WTC11 (cell line): ENCODE data around the gene STYXL2. TPM values are rescaled to one million over a fixed set of nuclear protein-coding genes. Genes with fewer than 3 reads are reported as not detected.

Experiments used
- ATAC-seq: fragments of 200-7000 bp; cut with Tn5 transposase; 2 replicates; pipeline ENCODE4 v1.10.0; 2021; ENCODE audit warnings: mild to moderate bottlenecking, moderate library complexity
- CTCF ChIA-PET: fragments of 300-600 bp; sonication (Branson Sonifier 250); formaldehyde crosslinking; loops from one replicate; lab custom pipeline; 2021; ENCODE audit warnings: antibody characterized with exemption; lab: Charles Lee
- POLR2A ChIA-PET: fragments of 350-600 bp; sonication (Branson Sonifier 250); formaldehyde crosslinking; loops from one replicate; lab custom pipeline; 2021; ENCODE audit warnings: antibody characterized with exemption; lab: Charles Lee
- DNase-seq: peaks from one replicate; pipeline ENCODE4 v3.0.0; 2021; ENCODE audit warnings: low spot score
- H3K27ac Mint-ChIP-seq: 2 replicates; pipeline ENCODE4 v1.8.0; 2021; ENCODE audit warnings: mixed read lengths
- H3K27me3 Mint-ChIP-seq: 2 replicates; pipeline ENCODE4 v1.8.0; 2021; ENCODE audit warnings: low read depth, mild to moderate bottlenecking, moderate library complexity, mixed read lengths
- H3K36me3 Mint-ChIP-seq: 2 replicates; pipeline ENCODE4 v1.8.0; 2021; ENCODE audit warnings: mixed read lengths
- H3K4me1 Mint-ChIP-seq: 2 replicates; pipeline ENCODE4 v1.8.0; 2022; ENCODE audit warnings: mixed read lengths
- H3K4me3 Mint-ChIP-seq: 2 replicates; pipeline ENCODE4 v1.8.0; 2021; ENCODE audit warnings: mild to moderate bottlenecking, moderate library complexity, mixed read lengths
- H3K9me3 Mint-ChIP-seq: 2 replicates; pipeline ENCODE4 v1.8.0; 2021; ENCODE audit warnings: mixed read lengths
- AR ChIP-seq: fragments of 250-450 bp; sonication (Bioruptor Pico); IDR thresholded peaks from 2 replicates; pipeline ENCODE4 v1.9.0; 2021; ENCODE audit warnings: mild to moderate bottlenecking
- CTCF ChIP-seq: fragments of 200-600 bp; IDR thresholded peaks from 2 replicates; pipeline ENCODE4 v1.8.0; 2022; ENCODE audit warnings: antibody characterized with exemption
- ELF4 ChIP-seq: sonication (generic); formaldehyde crosslinking; IDR thresholded peaks from 2 replicates; pipeline ENCODE4 v1.8.1; 2022; ENCODE audit warnings: low read depth, mild to moderate bottlenecking, moderate library complexity, missing genetic modification reagents
- GTF2I ChIP-seq: fragments of 250-450 bp; sonication (Bioruptor Pico); conservative IDR thresholded peaks from 2 replicates; pipeline ENCODE4 v1.4.0; 2021; ENCODE audit warnings: mild to moderate bottlenecking
- NR1H2 ChIP-seq: sonication (generic); formaldehyde crosslinking; IDR thresholded peaks from 2 replicates; pipeline ENCODE4 v1.9.0; 2021; ENCODE audit warnings: mild to moderate bottlenecking, moderate library complexity, missing genetic modification reagents
- NR3C1 ChIP-seq: sonication (generic); formaldehyde crosslinking; conservative IDR thresholded peaks from 2 replicates; pipeline ENCODE4 v1.8.1; 2023; ENCODE audit warnings: low read depth, mild to moderate bottlenecking, missing genetic modification reagents
- OVOL2 ChIP-seq: fragments of 250-450 bp; sonication (Bioruptor Pico); IDR thresholded peaks from 2 replicates; pipeline ENCODE4 v1.9.0; 2021; ENCODE audit warnings: mild to moderate bottlenecking, borderline replicate concordance
- PRDM15 ChIP-seq: sonication (generic); formaldehyde crosslinking; IDR thresholded peaks from 2 replicates; pipeline ENCODE4 v1.8.0; 2022; ENCODE audit warnings: missing genetic modification reagents
- ZNF121 ChIP-seq: sonication (generic); formaldehyde crosslinking; IDR thresholded peaks from 2 replicates; pipeline ENCODE4 v1.8.0; 2023; ENCODE audit warnings: missing genetic modification reagents
- ZNF138 ChIP-seq: sonication (generic); formaldehyde crosslinking; conservative IDR thresholded peaks from 2 replicates; pipeline ENCODE4 v1.8.1; 2022; ENCODE audit warnings: mild to moderate bottlenecking, moderate library complexity, missing genetic modification reagents
- ZNF219 ChIP-seq: sonication (generic); formaldehyde crosslinking; IDR thresholded peaks from 2 replicates; pipeline ENCODE4 v1.8.0; 2023; ENCODE audit warnings: missing genetic modification reagents, mild to moderate bottlenecking, borderline replicate concordance
- ZNF396 ChIP-seq: fragments of 250-450 bp; sonication (Bioruptor Pico); IDR thresholded peaks from 2 replicates; pipeline ENCODE4 v1.8.0; 2021; ENCODE audit warnings: mild to moderate bottlenecking, moderate library complexity, borderline replicate concordance
- ZNF532 ChIP-seq: fragments of 250-450 bp; sonication (Bioruptor Pico); IDR thresholded peaks from 2 replicates; pipeline ENCODE4 v1.9.0; 2021; ENCODE audit warnings: mild to moderate bottlenecking, borderline replicate concordance
- ZNF671 ChIP-seq: fragments of 250-450 bp; sonication (Bioruptor Pico); IDR thresholded peaks from 2 replicates; pipeline ENCODE4 v1.8.0; 2021; ENCODE audit warnings: mild to moderate bottlenecking
- total RNA-seq: library from RNA; stranded (reverse); gene quantifications from 3 replicates; pipeline ENCODE4 v1.2.3, GENCODE V29; 2021

The STYXL2 gene
- total RNA-seq, 1 experiment from 2014 or later, result 0.59 TPM

- TF ChIP-seq ZNF532 (CRISPR knock-in tag) (no peak), CTCF (no peak), ZNF121 (no peak), ZNF671 (CRISPR knock-in tag) (no peak)
These were observed 44.1 kb downstream of the STYXL2 start (continued) for GRCh38 chr1:167137793-167138510.

GRCh38 chr1:167138703-167139102 lies 44.8 kb downstream of the STYXL2 start:
- DNase-seq (no peak), ATAC-seq (peak; percentile 12; the same call in 1 of the 2 replicates)
- peak overlapping the region; percentile 82 for H3K27ac Mint-ChIP-seq
- H3K9me3 Mint-ChIP-seq, result peaks cover 14% of the 10 kb centered on the region
- POLR2A ChIA-PET, result interaction anchor here (1.9 kb wide), 1 partner anchor 81 kb away, joined by 5 read pairs; no protein-coding TSS in a partner anchor
- TF ChIP-seq PRDM15 (no peak), NR3C1 (CRISPR knock-in tag) (no peak), GTF2I (CRISPR knock-in tag) (no peak), ELF4 (no peak), ZNF219 (CRISPR knock-in tag) (no peak), ZNF121 (no peak), OVOL2 (no peak), ZNF138 (no peak), ZNF396 (CRISPR knock-in tag) (no peak), AR (CRISPR knock-in tag) (no peak), NR1H2 (CRISPR knock-in tag) (no peak)
- no peak overlapping the region for H3K4me3 Mint-ChIP-seq
- H3K27me3 Mint-ChIP-seq, result no peaks in the 10 kb centered on the region; the same call in none of the 2 replicates
- CTCF ChIA-PET, result interaction anchor here (0.6 to 5.2 kb wide), 6 partner anchors 10 to 212 kb away, joined by 3 to 19 read pairs (median 3); partner anchors contain the start of gene POU2F1
- H3K4me1 Mint-ChIP-seq, result peaks cover 53% of the 10 kb centered on the region
- peaks cover 6% of the 10 kb centered on the region for H3K36me3 Mint-ChIP-seq
